GM12801 (cell line): ENCODE measurements around the gene TNF.

Experiments used
- TF ChIP-seq, protein P1 (sequence below): IDR thresholded peaks from one replicate; pipeline ENCODE4 v1.5.1; 2011; ENCODE audit warnings: control low read depth; ENCODE audit not compliant: insufficient read length; ENCODE audit errors: extremely low read depth

Gene TNF

DNA sequence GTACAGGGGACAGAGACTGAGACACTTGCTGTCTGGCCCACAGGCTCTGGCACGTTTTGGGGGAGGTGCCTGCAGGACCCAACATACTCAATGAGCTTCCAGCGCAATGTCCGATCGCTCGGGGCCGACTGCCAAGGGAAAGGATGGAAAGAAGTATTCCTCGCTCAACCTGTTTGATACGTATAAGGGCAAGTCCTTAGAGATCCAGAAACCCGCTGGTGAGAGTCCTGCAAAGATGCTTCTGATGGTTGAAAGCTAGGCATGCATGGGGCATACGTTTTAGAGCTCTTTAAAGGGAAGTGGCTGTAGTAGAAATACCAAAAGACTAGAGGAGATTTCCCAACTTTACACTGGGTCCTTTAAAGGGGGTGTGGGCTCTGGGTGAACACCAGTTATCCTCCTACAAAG is 47.3 kb downstream of the TNF start:
- TF ChIP-seq, protein P1, sequence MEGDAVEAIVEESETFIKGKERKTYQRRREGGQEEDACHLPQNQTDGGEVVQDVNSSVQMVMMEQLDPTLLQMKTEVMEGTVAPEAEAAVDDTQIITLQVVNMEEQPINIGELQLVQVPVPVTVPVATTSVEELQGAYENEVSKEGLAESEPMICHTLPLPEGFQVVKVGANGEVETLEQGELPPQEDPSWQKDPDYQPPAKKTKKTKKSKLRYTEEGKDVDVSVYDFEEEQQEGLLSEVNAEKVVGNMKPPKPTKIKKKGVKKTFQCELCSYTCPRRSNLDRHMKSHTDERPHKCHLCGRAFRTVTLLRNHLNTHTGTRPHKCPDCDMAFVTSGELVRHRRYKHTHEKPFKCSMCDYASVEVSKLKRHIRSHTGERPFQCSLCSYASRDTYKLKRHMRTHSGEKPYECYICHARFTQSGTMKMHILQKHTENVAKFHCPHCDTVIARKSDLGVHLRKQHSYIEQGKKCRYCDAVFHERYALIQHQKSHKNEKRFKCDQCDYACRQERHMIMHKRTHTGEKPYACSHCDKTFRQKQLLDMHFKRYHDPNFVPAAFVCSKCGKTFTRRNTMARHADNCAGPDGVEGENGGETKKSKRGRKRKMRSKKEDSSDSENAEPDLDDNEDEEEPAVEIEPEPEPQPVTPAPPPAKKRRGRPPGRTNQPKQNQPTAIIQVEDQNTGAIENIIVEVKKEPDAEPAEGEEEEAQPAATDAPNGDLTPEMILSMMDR = no peak

DNA sequence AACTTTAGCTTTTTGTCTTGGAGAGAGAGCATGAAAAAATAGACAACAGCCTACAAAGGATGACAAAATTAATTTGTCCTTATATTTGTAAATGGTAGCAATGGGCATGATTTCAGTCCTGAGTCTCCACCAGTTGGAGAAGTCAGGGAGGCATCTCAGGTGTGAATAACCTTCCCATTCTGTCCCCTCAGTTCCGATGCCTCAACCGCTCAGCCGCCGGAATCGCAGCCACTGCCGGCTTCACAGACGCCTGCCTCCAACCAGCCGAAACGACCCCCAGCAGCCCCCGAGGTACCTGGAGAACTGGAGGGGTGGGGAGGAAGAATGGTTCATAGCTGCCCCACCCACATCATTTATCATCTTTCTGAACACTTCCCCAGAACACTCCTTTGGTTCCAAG is 48.7 kb downstream of the TNF start:
- TF ChIP-seq, protein P1 = no peak

DNA sequence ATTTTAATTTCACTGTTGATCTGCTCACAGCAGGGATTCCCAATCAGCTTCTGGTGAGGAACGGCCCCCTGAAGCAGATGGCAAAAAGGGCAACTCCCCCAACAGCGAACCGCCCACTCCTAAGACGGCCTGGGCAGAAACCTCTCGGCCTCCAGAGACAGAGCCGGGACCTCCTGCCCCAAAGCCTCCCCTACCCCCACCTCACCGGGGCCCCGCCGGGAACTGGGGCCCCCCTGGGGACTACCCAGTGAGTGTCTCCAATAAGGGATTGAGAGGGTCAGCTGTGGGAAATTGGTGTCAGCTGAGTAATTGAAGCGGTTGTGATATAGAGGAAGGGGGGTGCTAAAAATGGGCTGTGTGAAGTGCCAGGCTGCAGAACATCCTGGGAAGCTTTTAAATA is 51.6 kb downstream of the TNF start:
- TF ChIP-seq, protein P1 = no peak

DNA sequence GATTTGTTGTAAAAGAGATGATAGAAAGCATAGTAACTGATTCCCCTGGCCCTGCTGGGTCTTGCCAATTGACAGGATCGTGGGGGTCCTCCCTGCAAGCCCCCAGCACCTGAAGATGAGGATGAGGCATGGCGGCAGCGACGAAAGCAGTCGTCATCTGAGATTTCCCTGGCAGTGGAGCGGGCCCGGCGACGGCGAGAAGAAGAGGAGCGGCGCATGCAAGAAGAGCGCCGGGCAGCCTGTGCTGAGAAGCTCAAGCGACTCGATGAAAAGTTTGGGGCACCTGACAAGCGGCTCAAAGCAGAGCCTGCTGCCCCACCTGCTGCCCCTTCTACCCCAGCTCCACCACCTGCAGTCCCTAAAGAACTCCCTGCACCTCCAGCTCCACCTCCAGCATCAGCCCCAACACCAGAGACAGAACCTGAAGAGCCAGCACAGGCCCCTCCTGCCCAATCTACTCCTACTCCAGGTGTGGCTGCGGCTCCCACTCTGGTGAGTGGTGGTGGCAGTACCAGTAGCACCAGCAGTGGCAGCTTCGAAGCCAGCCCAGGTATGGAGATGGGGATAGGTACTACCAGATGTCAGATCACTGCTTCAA is 52.4 kb downstream of the TNF start:
- TF ChIP-seq, protein P1 = no peak
